Natural killer cell (primary cell): ENCODE results near the gene FOXJ3. TPM values are rescaled to one million over a fixed set of nuclear protein-coding genes. Genes with fewer than 3 reads are reported as not detected.

ENCODE experiments used
- ATAC-seq, 3 donors: fragments of 150-1000 bp in 2 of 3; fragments of 200-7000 bp in 1 of 3; cut with Tn5 transposase; 1 replicate in 1 of 3; 2 replicates in 2 of 3; pipeline ENCODE4 v1.10.0; 2021; ENCODE audit warnings: mild to moderate bottlenecking in 2 of 3, moderate library complexity in 2 of 3
- DNase-seq, 2 donors: peaks; one replicate each; pipeline versions ENCODE4 v3.0.0 to v3.0.0-alpha.2; 2013 to 2021; ENCODE audit warnings: mixed read lengths in 1 of 2
- H3K27ac ChIP-seq: one replicate; pipeline ENCODE4 v1.5.1; 2013; ENCODE audit warnings: mild to moderate bottlenecking, low read length
- H3K27me3 ChIP-seq: one replicate; pipeline ENCODE4 v1.6.1; 2013; ENCODE audit warnings: low read length; ENCODE audit not compliant: control insufficient read depth, insufficient read depth
- H3K36me3 ChIP-seq: one replicate; pipeline ENCODE4 v1.6.1; 2013; ENCODE audit warnings: low read length; ENCODE audit not compliant: control insufficient read depth, insufficient read depth
- H3K4me1 ChIP-seq: one replicate; pipeline ENCODE4 v1.6.1; 2013; ENCODE audit warnings: low read length; ENCODE audit not compliant: control insufficient read depth, insufficient read depth
- H3K4me3 ChIP-seq: one replicate; pipeline ENCODE4 v1.5.1; 2013; ENCODE audit warnings: low read length
- H3K9me3 ChIP-seq: one replicate; pipeline ENCODE4 v1.6.1; 2013; ENCODE audit warnings: low read length; ENCODE audit not compliant: control insufficient read depth, insufficient read depth
- H3K27ac Mint-ChIP-seq, 2 donors: one replicate each; pipeline ENCODE4 v1.8.0; 2022; ENCODE audit warnings: mild to moderate bottlenecking in 2 of 2, mixed read lengths in 2 of 2, moderate library complexity in 1 of 2
- H3K27me3 Mint-ChIP-seq, 2 donors: one replicate each; pipeline ENCODE4 v1.8.0; 2022; ENCODE audit warnings: low read depth in 2 of 2, mixed read lengths in 2 of 2
- H3K36me3 Mint-ChIP-seq: one replicate; pipeline ENCODE4 v1.8.0; 2022; ENCODE audit warnings: mixed read lengths
- H3K4me1 Mint-ChIP-seq, 2 donors: one replicate each; pipeline ENCODE4 v1.8.0; 2022; ENCODE audit warnings: mixed read lengths in 2 of 2
- H3K4me3 Mint-ChIP-seq: one replicate; pipeline ENCODE4 v1.8.0; 2022; ENCODE audit warnings: mild to moderate bottlenecking, moderate library complexity, mixed read lengths
- H3K9me3 Mint-ChIP-seq, 2 donors: one replicate each; pipeline ENCODE4 v1.8.0; 2022; ENCODE audit warnings: mixed read lengths in 2 of 2
- CTCF ChIP-seq: fragments of 200-600 bp; IDR thresholded peaks from one replicate; pipeline ENCODE4 v1.8.0; 2022; ENCODE audit warnings: antibody characterized with exemption
- WGBS: methylation state at CpG from one replicate; pipeline ENCODE4 v1.1.7; 2013; ENCODE audit warnings: missing lambda C conversion rate; ENCODE audit not compliant: insufficient coverage; 5-methylcytosine and 5-hydroxymethylcytosine counted together
- intact Hi-C: fragments of 100-400 bp; cut with micrococcal nuclease; formaldehyde crosslinking; loops from one replicate; pipeline ENCODE4 v1.14.2; 2022
- total RNA-seq, 4 donors: library from RNA; stranded (reverse); fragments of 120-200 nt in 1 of 4; gene quantifications; one replicate each; pipeline versions ENCODE4 v1.2.3 to v1.2.4, GENCODE V29; 2013 to 2022

The FOXJ3 gene
- total RNA-seq, 3 donors from 2014 or later (not counting 1 experiment from before 2014, with no cell fraction given), result 81.9 to 93.8 (median 82.5) TPM

GRCh38 chr1:42173155-42173933, 161.7 kb downstream of the FOXJ3 start:
- no peak overlapping the region for H3K27ac ChIP-seq
- no peaks in the 10 kb centered on the region for H3K27me3 ChIP-seq
- H3K4me1 ChIP-seq, result no peaks in the 10 kb centered on the region
- H3K9me3 Mint-ChIP-seq, result no peaks in the 10 kb centered on the region
- no peaks in the 10 kb centered on the region for H3K9me3 ChIP-seq
- 46% methylated on average over 9 of the region's 9 CpGs for WGBS
- H3K27me3 Mint-ChIP-seq, result no peaks in the 10 kb centered on the region
- peak; percentile 93 for TF ChIP-seq CTCF
- intact Hi-C loops, result loop anchor here (1.0 to 5.0 kb wide), 3 partner anchors 361 to 657 kb away; no protein-coding TSS in a partner anchor
- H3K4me3 Mint-ChIP-seq, result no peak overlapping the region
- H3K4me3 ChIP-seq, result no peak overlapping the region
- H3K27ac Mint-ChIP-seq, result no peak overlapping the region
- no peaks in the 10 kb centered on the region for H3K36me3 Mint-ChIP-seq
- peaks cover 0 to 4% of the 10 kb centered on the region in 2 donors for H3K4me1 Mint-ChIP-seq
- H3K36me3 ChIP-seq, result no peaks in the 10 kb centered on the region
- peak; percentile 75 to 86 (median 83) for ATAC-seq
- peak; percentile 65 to 74 for DNase-seq

- Histone ChIP-seq H3K4me1 (no peaks in the 10 kb centered on the region), H3K27me3 (no peaks in the 10 kb centered on the region), H3K36me3 (no peaks in the 10 kb centered on the region), H3K4me3 (no peak overlapping the region), H3K9me3 (no peaks in the 10 kb centered on the region), H3K27ac (no peak overlapping the region)
- Mint-ChIP-seq H3K27me3 (no peaks in the 10 kb centered on the region), H3K9me3 (no peaks in the 10 kb centered on the region), H3K4me1 (peaks cover 0 to 4% of the 10 kb centered on the region in 2 donors), H3K4me3 (no peak overlapping the region), H3K36me3 (no peaks in the 10 kb centered on the region), H3K27ac (peak overlapping the region in 1 of 2 donors; percentile 20)
- intact Hi-C loops, result loop anchor here (1.0 to 5.0 kb wide), 3 partner anchors 360 to 656 kb away; no protein-coding TSS in a partner anchor
- no peak for TF ChIP-seq CTCF
- DNase-seq (no peak), ATAC-seq (peak in 1 of 3 donors; percentile 5)
- 77% methylated on average over 14 of the region's 15 CpGs for WGBS
Observed at GRCh38 chr1:42172381-42173133, 162.5 kb downstream of the FOXJ3 start.

DNA sequence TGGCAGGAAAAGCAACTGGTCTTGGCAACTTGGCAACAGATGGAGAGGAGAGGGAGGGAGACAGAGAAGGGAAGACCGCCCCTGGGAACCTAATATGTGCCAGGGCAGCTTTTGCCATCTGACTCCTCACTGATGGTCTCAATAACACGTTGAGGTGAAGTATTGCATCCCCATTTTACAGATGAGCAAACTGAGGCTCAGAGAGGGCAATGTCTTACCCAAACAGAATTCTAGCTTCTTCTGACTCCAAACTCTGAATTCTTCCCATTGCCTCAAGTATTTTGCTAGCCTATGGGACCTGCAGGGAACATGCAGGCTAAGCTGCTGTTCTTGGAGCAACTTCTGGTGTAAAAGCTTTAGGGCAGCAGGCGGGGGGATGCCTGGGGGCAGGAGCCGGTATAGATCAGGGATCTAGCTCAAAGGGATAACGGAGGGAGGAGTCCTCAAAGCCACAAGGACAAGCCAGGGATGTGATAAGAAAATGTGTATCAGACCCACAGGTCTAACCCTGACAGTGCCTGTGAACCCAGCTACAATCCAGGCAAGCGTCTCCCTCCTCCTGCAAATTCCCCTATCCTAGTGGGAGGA, 163.3 kb downstream of the FOXJ3 start:
- intact Hi-C loops, result loop anchor here (5.0 kb wide), 1 partner anchor 359 kb away; no protein-coding TSS in a partner anchor
- H3K4me3 Mint-ChIP-seq, result no peak overlapping the region
- no peak for TF ChIP-seq CTCF
- H3K27ac Mint-ChIP-seq, result peak overlapping the region in 1 of 2 donors; percentile 20
- WGBS, result 88% methylated on average over 5 of the region's 6 CpGs
- ATAC-seq (no peak), DNase-seq (no peak)
- no peaks in the 10 kb centered on the region for H3K4me1 ChIP-seq
- H3K4me3 ChIP-seq, result no peak overlapping the region
- no peaks in the 10 kb centered on the region for H3K27me3 Mint-ChIP-seq
- peaks cover 0 to 2% of the 10 kb centered on the region in 2 donors for H3K4me1 Mint-ChIP-seq
- H3K36me3 Mint-ChIP-seq, result no peaks in the 10 kb centered on the region
- no peaks in the 10 kb centered on the region for H3K27me3 ChIP-seq
- no peaks in the 10 kb centered on the region for H3K9me3 Mint-ChIP-seq
- no peaks in the 10 kb centered on the region for H3K36me3 ChIP-seq
- no peak overlapping the region for H3K27ac ChIP-seq
- H3K9me3 ChIP-seq, result no peaks in the 10 kb centered on the region
